Bronchus fibroblast of lung (primary cell): ENCODE measurements around the gene MTMR10. TPM values are rescaled to one million over a fixed set of nuclear protein-coding genes. Genes with fewer than 3 reads are reported as not detected.

Experiments used
- total RNA-seq: library from RNA; depleted of rRNA; stranded (reverse); fragments of >200 nt; gene quantifications from 2 replicates; pipeline ENCODE4 v1.2.3, GENCODE V29; 2015

Gene MTMR10
- 8.3 and 10.8 TPM in 2 replicates for total RNA-seq

GRCh38 chr15:30991255-30992235, at the start of gene MTMR10:
Gene MTMR10, minus strand, starts transcription at chr15:30991628. Its CDS starts 122 bp downstream, at chr15:30991506.

GRCh38 chr15:30903497-30904187, 87.8 kb downstream of the MTMR10 start, which contains the start of gene FAN1:
Gene FAN1, plus strand, starts transcription at chr15:30903915. Its CDS starts 749 bp downstream, at chr15:30904664.

Other genes with a start within 250 kb of the MTMR10 start
- gene FAN1, start 87.7 kb downstream of the MTMR10 start, total RNA-seq = 9.2 and 10.9 TPM in 2 replicates
- gene TRPM1, start 110.1 kb upstream of the MTMR10 start, total RNA-seq = not detected in 2 replicates